ENCODE data around the gene RALGPS2.
"Not testable (repeated sequence)": the region's sequence is repeated elsewhere in the genome, so short reads cannot be mapped to it uniquely, and the experiment has no call there.

Gene RALGPS2

GRCh38 chr1:178784131-178784536 is 59.1 kb downstream of the RALGPS2 start:
- DNase-seq: no peak

GRCh38 chr1:178792394-178792793 is 67.3 kb downstream of the RALGPS2 start:
- no peak for DNase-seq

- no peak for DNase-seq
Observed at GRCh38 chr1:178796013-178796412, 71.0 kb downstream of the RALGPS2 start.

GRCh38 chr1:178797590-178797989 is 72.5 kb downstream of the RALGPS2 start:
- DNase-seq: no peak

- DNase-seq: no peak
Observed at GRCh38 chr1:178798232-178798861, 73.3 kb downstream of the RALGPS2 start.

- no peak for DNase-seq
Observed at GRCh38 chr1:178802873-178803272, 77.8 kb downstream of the RALGPS2 start.

- DNase-seq: no peak
Observed at GRCh38 chr1:178806665-178807300, 81.7 kb downstream of the RALGPS2 start.

GRCh38 chr1:178808529-178808928 is 83.5 kb downstream of the RALGPS2 start:
- no peak for DNase-seq

GRCh38 chr1:178810585-178810984 is 85.5 kb downstream of the RALGPS2 start:
- no peak for DNase-seq

- DNase-seq: no peak
Observed at GRCh38 chr1:178818416-178818815, 93.4 kb downstream of the RALGPS2 start.

GRCh38 chr1:178819123-178819522 is 94.1 kb downstream of the RALGPS2 start:
- no peak for DNase-seq

GRCh38 chr1:178821134-178821866 is 96.3 kb downstream of the RALGPS2 start:
- DNase-seq: no peak

- DNase-seq: no peak
Observed at GRCh38 chr1:178825167-178825566, 100.1 kb downstream of the RALGPS2 start.

- no peak for DNase-seq
Observed at GRCh38 chr1:178844436-178844835, 119.4 kb downstream of the RALGPS2 start.

GRCh38 chr1:178846306-178846705 is 121.3 kb downstream of the RALGPS2 start:
- no peak for DNase-seq

GRCh38 chr1:178847396-178847849 is 122.4 kb downstream of the RALGPS2 start:
- DNase-seq: no peak

- not testable (repeated sequence) for DNase-seq
Observed at GRCh38 chr1:178847919-178848318, 122.9 kb downstream of the RALGPS2 start.

- DNase-seq: no peak
Observed at GRCh38 chr1:178849918-178850317, 124.9 kb downstream of the RALGPS2 start.

- DNase-seq: no peak
Observed at GRCh38 chr1:178857126-178857525, 132.1 kb downstream of the RALGPS2 start.

- no peak for DNase-seq
Observed at GRCh38 chr1:178862416-178862815, 137.4 kb downstream of the RALGPS2 start.

- no peak for DNase-seq
Observed at GRCh38 chr1:178862864-178863263, 137.8 kb downstream of the RALGPS2 start.

GRCh38 chr1:178864326-178864725 is 139.3 kb downstream of the RALGPS2 start:
- no peak for DNase-seq

- no peak for DNase-seq
Observed at GRCh38 chr1:178867670-178868069, 142.6 kb downstream of the RALGPS2 start.

GRCh38 chr1:178868706-178869105 is 143.7 kb downstream of the RALGPS2 start:
- DNase-seq: no peak
